DMS153 treated with DMSO at 0.1 percent for 48 hours (cell line): ENCODE measurements around the gene ABCC6.

Experiments
- DNase-seq: peaks from one replicate; lab custom pipeline; 2025; ENCODE audit not compliant: unreplicated experiment; lab: John Stamatoyannopoulos, UW

ABCC6 gene

DNA sequence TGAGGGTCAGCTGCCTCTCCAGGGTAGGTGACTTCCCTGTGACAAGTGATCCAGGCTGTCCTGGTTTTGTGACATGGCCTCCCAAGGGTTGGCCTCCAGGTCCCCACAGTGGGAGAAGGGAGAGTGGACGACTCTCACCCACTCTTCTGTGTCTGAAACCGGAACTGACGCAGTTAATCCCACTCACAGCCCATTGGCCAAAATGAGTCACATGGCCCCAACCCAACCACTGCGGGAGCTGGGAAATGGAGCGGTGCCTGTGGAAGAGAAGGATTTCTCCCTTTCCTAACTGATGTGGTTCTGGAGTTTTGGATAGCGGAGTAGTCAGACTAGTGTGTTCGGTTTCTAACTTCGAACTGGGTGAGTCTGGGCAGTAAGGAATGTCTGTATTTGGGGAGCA, 79.4 kb downstream of the ABCC6 start:
- DNase-seq = no peak

- DNase-seq = no peak
Observed at GRCh38 chr16:16143038-16143763, 80.1 kb downstream of the ABCC6 start.

GRCh38 chr16:16141784-16142396, 81.4 kb downstream of the ABCC6 start:
- DNase-seq = no peak

- no peak for DNase-seq
Observed at GRCh38 chr16:16141141-16141540, 82.2 kb downstream of the ABCC6 start.

GRCh38 chr16:16140537-16140936, 82.8 kb downstream of the ABCC6 start:
- no peak for DNase-seq

DNA sequence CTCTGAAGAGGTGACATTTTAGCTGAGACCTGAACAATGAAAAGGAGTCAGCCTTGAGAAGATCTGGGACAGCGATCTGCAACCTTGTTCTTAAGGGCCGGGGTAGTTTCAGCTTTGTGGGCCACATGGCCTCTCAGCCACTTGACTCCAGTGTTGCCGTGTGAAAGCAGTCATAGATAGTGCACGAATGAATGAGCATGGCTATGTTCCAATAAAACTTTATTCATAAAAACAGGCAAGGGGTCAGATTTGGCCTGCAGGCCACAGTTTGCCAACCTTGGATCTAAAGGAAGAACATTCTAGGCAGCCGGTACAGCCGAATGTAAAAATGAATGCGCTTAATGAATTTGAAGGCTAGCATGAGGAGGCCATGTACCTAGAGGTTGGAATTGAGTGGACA, 83.5 kb downstream of the ABCC6 start:
- DNase-seq = no peak

GRCh38 chr16:16139061-16139460, 84.2 kb downstream of the ABCC6 start:
- no peak for DNase-seq

DNA sequence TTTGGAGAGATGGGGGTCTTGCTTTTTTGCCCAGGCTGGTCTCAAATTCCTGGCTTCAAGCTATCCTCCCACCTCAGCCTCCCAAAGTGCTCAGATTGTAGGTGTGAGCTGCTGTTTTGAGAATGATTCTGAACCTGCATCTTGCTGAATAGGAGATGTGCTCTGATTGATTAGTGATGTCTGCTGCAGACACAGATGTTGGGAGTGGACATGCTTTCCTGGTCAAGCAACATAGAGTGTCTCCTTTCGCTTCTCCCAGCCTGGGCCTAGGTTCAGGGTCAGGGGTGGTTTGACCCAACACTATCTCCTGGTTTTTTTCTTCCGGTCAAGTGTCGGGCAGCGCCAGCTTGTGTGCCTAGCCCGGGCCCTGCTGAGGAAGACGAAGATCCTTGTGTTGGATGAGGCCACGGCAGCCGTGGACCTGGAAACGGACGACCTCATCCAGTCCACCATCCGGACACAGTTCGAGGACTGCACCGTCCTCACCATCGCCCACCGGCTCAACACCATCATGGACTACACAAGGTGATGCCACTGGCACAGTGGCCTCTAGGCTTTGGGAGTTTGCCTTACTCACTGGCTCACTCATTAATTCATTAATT, 85.2 kb downstream of the ABCC6 start:
- no peak for DNase-seq

- no peak for DNase-seq
Observed at GRCh38 chr16:16137110-16137509, 86.2 kb downstream of the ABCC6 start.

- no peak for DNase-seq
Observed at GRCh38 chr16:16136588-16136987, 86.7 kb downstream of the ABCC6 start.

DNA sequence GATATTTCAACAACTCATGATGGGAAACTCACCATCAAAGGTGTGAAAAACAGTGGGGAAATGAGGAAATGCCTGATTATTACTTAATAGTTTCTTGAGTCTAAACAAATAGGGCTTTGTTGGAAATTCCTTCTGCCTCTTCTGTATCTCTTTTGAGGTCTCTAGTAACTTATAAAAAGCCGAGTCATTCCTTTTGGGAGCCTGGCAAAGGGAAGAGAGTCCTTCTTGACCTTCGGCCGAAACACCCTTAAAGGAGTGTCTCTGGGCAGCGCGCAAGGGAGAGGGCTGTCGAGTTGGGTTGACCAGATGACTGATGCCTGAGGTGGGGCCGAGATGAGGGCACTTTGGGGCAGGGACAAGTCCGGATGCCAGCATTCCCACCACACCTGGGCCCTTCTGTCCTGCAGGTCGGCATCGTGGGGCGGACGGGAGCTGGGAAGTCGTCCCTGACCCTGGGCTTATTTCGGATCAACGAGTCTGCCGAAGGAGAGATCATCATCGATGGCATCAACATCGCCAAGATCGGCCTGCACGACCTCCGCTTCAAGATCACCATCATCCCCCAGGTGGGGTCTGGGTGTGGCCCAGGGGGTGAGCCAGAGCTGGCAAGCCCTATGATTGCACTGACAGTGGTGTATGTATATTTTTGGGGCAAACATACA, 89.2 kb downstream of the ABCC6 start:
- DNase-seq = no peak

GRCh38 chr16:16131659-16132058, 91.6 kb downstream of the ABCC6 start:
- no peak for DNase-seq

DNA sequence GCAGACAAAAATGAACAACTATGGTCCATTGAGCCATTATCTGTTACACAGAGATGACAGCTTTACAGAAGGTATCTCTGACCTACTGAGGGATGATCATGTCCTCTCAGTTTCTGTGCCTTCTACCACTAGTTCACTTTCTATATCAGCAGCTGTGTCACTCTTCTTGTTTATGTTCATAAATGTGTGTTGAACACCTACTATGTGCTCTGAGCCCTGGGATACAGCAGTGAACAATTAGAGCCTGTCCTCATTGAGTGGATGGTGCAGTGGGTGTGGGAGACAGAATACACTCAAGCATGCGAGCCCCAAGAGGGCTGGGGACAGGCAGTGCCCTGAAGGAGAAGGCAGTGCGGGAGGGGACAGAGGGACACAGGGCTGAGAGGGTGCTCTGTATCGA, 92.1 kb downstream of the ABCC6 start:
- no peak for DNase-seq

GRCh38 chr16:16127469-16128116, 95.7 kb downstream of the ABCC6 start:
- peak; percentile 14 for DNase-seq

- DNase-seq = no peak
Observed at GRCh38 chr16:16126896-16127295, 96.4 kb downstream of the ABCC6 start.

- no peak for DNase-seq
Observed at GRCh38 chr16:16124974-16125373, 98.3 kb downstream of the ABCC6 start.

GRCh38 chr16:16124438-16124837, 98.9 kb downstream of the ABCC6 start:
- DNase-seq = no peak

DNA sequence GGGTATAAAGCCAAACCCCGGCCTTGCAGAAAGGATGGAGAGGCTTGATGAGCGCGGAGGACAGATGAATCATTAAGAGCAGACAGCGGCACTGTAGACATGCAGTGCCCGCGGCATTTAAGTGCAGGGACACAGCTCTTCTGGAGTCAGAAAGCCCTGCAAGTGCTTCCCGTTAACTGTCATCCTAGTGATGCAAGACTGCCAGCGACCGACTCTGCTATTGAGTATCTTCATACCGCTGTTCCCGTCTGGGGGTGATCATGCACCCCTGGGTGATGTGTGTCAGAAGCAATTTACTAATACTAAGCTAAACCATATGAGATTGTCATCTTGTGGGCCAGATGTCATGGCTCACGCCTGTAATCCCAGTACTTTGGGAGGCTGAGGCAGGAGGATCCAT, 101.0 kb downstream of the ABCC6 start:
- DNase-seq = no peak

DNA sequence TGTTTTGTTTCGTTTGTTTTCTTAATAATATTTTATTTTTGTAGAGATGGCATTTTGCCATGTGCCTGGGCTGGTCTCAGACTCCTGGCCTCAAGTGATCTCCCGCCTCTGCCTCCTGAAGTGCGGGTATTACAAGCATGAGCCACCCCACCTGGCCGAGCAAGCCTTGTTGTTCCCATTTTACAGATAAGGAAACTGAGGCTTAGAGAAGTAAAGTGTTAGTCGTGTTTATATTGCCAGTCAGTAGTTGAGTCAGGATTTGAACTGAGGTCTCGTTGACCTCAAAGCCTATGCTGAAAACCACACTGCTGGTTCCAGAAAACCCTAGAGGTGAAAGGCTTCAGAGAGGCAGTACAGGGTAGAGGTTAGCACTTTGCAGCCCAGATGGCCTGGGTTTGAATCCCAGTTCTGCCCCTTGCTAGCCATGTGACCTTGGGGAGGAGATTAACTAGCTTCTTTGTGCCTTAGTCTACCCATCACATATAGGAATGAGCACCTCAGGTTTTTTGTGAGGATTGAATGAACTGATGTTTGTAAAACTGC, 102.0 kb downstream of the ABCC6 start:
- no peak for DNase-seq

- DNase-seq = peak; percentile 95
Observed at GRCh38 chr16:16120382-16121184, 102.7 kb downstream of the ABCC6 start.
